Measurements from ENCODE around the gene AP3B1.

GRCh38 chr5:78318337-78318736, 23.8 kb upstream of the AP3B1 start:
- TF ChIP-seq CTCF (IDR thresholded peaks at IDR 0.05) (no peak), POLR2A (IDR thresholded peaks at IDR 0.05) (no peak)
